ENCODE measurements around the gene EHBP1.
A peak's percentile ranks its signal among the peaks of the same experiment; 100 is the strongest.
"Not testable (repeated sequence)": the region's sequence is repeated elsewhere in the genome, so short reads cannot be mapped to it uniquely, and the experiment has no call there.

EHBP1 gene

GRCh38 chr2:63053889-63054602 lies 348.5 kb downstream of the EHBP1 start:
- DNase-seq, result no peak

- no peak for DNase-seq
Observed at GRCh38 chr2:63054841-63055225, 349.3 kb downstream of the EHBP1 start.

- DNase-seq, result no peak
Observed at GRCh38 chr2:63055226-63056106, 350.0 kb downstream of the EHBP1 start.

DNA sequence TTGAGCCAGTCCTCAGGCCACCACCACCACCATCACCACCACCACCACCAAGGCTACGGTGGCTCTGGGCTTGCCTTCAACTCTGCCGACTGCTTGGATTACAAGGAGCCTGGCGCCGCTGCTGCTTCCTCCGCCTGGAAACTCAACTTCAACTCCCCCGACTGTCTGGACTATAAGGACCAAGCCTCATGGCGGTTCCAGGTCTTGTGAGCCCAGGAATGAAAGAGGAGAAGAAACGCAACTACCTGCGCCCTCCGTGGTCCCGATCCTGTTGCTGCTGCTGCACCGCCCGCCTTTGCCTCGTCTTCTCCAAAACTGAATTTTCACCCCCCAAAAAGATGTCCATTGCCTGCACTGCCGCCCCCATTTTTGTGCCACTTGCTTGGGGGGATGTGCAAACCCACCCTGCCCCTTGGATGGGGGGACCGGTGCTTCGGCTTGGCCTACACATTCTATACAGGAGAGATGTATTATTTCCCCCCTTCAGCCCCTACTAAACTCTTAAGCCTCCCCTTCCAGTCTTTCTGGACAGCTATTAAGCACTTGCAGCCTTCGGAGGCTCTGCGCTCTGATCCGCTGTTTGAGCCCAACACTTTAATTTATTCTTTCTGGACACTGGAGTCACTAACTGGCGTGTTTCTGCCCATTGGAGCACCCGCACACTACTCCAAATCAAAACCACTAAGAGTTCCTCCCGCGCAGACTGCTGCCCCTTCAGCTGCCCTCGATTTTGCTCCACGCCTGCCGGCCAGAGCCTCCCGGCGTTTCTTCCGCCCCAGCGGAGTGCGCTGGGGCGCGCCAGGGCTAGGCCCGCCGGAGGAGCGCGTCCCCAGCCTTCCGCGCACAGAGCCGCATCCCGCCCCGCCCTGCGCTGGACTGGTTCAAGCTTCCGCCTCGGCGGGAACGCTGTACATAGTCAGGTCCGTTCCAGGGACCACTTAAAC lies 350.9 kb downstream of the EHBP1 start:
- no peak for DNase-seq

DNA sequence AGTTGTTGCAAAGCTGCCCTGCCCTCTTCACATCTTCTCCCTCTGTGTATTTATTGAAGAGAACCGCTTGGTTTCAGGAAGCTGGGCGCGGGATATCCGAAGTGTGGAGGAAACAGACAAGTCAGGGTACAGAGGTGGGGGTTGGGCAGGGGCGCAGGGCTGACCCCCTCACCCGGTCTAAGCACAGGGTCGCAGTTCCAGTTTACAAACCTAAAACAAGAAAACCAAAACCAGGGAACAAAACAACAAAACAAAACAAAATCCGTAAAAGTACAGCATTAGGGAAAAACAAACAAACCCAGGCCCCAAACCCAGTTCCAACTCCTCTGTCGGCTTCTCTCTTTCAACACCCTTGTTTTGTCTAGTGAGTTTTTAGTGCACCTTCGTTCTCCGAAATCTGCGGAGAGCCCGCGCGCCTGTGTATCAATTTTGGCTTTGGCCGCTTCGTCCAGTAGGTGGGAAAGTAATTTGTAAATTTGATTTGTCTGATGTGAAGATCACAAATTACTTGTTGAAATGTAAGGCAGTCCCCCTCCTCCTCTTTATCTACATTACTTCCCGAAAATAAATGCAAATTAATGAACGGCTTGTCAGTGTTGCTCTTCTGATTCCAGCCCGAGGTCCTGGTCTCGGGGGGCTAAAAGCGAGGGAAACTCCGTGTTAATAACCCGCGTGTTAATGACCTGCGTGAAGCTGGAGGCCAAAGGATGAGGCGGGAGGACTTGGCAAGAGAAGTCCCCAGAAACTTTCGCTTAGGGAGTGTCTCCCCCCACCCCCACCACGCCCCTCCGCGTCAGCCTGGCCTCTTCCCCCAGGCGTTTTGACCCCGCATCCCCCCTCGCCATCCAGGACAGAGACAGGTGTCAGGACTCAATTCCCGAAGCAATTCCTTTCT lies 352.0 kb downstream of the EHBP1 start:
- DNase-seq, result no peak

GRCh38 chr2:63058144-63058920 lies 352.8 kb downstream of the EHBP1 start:
- no peak for DNase-seq

DNA sequence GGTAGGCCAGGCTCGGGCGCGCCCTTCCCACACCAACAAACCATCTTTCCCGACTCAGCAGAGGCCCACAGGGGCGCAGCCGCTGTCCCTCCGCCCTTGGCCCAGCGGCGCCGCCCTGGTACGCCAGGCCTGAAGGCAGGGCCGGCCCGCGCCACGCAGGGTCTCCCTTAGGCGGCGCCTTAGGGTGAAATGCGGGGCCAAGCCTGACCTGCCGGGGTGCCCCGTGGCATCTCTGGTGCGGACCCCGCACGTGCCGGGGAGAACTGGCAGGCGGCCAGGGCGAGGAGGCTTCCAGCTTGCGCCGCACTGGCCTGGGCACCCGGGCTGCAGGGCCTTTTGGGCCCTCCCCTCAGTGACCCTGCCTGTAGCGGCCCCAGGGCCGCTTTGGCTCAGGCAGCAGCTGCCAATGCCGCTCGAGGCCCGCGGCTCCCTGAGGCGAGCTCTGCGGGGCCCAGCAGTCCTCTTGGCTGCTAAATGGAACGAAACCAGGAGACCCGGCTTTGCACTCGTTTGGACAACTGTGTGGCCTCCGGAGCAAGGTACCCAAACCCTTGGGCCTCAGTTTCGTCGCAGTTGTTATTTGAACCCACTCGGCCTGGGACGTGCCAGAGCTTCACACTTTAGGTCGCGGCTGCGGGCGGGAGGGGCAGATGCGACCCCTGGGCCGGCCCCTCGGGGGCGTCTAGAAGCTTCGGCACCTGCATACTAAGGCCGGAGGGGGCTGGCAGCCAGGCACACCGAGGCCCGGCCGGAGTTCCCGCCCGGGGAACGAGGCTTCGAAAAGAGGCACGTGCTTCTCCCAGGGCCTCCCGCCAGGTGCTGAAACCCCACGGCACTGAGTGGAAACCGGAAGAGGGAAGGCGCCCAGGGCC lies 353.6 kb downstream of the EHBP1 start:
- no peak for DNase-seq

DNA sequence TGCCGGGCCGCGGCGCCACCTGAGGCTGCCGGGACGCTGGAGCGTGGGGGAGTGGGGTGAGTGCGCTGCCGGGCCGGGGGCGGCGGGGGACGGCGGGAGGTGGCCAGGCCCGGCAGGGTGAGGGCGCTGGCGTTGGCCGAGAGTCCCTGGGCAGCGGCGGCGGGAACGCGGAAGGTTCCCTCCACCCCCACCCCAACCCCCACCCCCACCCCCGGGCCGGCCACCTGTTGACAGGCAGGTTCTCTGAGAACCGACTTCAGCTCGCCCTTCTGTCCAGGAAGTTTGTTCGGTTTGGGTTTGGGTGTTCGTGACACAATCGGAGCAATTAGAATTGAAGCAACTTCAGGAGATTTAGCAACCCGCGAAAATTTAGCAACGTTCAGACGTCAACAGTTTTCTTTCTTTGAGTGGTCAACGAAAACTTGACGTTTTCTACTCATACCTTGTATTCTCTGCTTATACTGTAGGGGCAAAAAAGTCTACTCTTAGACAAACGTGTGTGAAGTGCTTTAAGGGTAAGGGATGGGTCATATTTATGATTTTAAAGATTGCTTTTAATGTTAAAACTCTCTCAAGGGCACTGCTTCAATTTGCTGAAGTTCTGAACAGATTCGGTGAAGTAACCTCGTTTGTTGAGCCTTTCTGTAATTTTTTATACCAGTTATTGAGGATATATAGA lies 354.4 kb downstream of the EHBP1 start:
- DNase-seq, result no peak

- no peak for DNase-seq
Observed at GRCh38 chr2:63060472-63060991, 355.0 kb downstream of the EHBP1 start.

DNA sequence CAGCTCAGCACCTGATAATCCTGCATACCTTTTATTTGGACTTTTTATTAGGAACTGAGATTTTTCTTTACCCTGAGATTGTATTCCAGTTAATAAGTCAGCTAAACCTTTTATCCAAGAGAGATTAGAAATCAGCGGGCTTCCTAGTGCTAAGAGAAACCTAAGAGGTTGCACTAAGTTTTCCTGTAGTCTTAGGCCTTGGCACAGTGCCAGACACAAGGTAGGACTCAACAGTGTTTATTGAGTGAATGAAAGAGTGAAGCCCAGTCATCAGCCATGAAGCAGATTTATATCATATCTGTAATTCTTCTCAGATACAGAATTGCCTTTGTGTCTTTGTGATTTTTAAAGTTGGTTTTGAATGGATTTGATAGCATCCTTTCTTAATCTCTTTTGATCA lies 358.7 kb downstream of the EHBP1 start:
- no peak for DNase-seq

DNA sequence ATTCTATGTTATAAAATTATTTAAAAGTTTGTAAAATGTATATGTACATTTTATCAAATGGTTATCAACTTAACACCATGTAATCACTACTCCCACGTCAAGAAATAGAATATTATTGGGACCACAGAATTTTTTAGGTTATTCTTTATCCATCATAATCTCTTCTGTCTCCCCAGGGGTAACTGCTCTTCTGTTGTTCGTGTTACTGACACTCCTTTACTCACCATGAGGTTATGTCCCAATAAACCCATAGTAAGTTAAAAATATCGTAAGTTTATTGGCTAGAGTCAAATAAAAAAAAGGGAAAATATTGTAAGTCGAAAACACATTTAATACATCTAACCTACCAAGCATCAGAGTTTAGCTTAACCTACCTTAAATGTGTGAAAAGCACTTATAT lies 359.1 kb downstream of the EHBP1 start:
- no peak for DNase-seq

GRCh38 chr2:63066265-63066664 lies 360.8 kb downstream of the EHBP1 start:
- DNase-seq, result no peak

- DNase-seq, result no peak
Observed at GRCh38 chr2:63066838-63067237, 361.3 kb downstream of the EHBP1 start.

GRCh38 chr2:63071664-63072063 lies 366.2 kb downstream of the EHBP1 start:
- no peak for DNase-seq

DNA sequence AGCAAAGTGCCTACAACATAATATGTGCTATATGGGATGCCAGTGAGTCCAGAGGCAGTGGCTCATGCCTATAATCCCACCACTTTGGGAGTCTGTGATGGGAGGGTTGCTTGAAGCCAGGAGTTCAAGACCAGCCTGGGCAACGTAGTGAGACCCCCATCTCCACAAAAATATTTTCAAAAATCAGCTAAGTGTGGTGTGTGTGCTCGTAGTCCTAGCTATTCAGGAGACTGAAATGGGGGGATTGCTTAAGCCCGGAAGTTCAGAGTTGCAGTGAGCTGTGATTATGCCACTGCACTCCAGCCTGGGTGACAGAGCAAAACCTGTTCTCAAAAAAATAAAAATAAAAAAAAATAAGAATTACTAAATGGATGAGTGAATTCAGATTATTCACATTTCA lies 368.5 kb downstream of the EHBP1 start:
- no peak for DNase-seq

DNA sequence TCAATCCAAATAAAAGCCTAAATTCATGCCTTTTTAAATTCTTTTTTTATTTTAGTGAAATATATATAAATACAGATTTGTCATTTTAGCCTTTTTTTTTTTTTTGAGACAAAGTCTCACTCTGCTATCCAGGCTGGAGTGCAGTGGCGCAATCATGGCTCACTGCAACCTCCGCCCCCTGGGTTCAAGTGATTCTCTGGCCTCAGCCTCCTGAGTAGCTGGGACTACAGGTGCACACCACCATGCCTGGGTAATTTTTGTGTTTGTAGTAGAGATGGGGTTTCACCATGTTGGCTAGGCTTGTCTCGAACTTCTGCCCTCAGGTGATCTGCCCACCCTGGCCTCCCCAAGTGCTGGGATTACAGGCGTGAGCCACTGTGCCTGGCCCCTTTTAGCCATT lies 368.9 kb downstream of the EHBP1 start:
- not testable (repeated sequence) for DNase-seq

DNA sequence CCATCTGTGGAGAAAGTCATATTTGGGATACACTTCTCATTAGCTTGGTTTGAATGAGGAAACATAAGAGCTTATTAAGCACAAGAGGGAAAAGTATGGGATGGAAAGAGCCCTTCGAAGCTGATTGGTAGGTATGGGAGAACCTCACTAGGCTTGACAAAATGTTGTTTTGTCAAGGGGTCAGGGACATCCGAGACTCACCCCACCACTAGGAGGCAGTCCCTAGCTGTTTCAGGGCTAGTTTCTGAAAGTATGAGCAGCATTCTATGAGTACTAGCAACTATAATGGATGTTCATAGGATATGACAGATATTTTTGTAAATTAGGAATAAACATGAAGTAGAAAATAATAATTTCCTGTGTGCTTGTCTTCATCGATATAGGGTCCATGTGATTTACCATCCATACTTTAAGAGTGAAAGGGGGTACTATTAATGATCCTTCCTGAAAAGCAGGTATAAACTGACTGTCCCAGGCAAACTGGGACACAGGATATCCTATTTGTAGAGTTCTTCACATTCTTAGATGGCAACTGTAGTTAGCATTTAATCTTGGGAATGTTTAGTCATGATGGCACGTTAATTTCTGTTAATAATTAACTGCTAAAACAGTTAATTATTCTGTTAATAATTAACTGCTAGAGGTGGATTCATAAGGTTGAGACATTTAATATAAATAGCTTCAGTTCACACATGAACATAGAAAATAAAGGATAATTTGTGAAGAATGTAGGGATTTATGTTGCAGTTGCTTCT lies 373.5 kb downstream of the EHBP1 start:
- peak in 1 of 2 experiments; percentile 2 for DNase-seq

- DNase-seq, result no peak
Observed at GRCh38 chr2:63081404-63081803, 375.9 kb downstream of the EHBP1 start.

DNA sequence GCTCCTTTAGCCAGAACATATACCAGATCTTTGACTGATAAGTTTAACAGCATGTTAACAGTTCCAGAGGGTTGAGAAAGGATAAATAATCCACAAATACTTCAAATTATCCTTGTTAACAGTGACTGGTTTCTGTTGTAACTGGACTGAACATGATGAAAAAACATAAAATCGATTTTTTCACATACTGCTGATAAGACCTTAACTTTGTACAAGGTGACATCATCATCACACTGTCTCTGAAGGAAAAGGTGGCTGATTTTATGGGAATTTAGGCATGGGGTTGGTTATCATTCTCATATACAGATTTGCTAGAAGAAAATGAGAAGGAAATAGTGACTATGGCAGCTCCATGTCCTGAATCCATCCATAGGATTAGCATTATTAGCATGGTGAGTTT lies 381.2 kb downstream of the EHBP1 start:
- no peak for DNase-seq
